NCI-H524 (cell line): Measurements from ENCODE around the gene LRRN3.

ENCODE experiments used
- DNase-seq, 2 experiments: peaks; one replicate each; lab custom pipeline; 2025; lab: John Stamatoyannopoulos, UW

Gene LRRN3

GRCh38 chr7:111107579-111107978, 16.7 kb downstream of the LRRN3 start:
- no peak for DNase-seq

DNA sequence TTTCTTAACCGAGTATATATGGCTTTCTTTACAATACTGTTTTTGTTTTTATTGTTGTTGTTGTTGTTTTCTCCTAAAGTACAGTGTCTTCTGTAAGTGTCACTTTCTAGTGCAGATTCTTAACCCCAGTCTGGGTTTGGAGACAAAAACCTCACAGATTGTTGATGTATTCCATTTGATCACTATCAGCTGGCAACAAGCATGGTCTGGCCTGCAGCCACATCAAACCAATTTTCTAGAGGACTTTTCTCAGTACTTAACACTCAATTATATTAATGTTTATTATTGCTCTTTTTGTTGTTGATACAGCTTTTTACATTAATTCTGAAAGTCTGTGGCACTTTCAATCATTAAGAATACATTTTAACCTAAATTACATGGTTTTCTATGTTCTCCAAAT, 17.1 kb downstream of the LRRN3 start:
- DNase-seq, result no peak

- no peak for DNase-seq
Measured at GRCh38 chr7:111108496-111108895, 17.6 kb downstream of the LRRN3 start.

- no peak for DNase-seq
Measured at GRCh38 chr7:111112439-111112838, 21.5 kb downstream of the LRRN3 start.

- no peak for DNase-seq
Measured at GRCh38 chr7:111113263-111114017, 22.5 kb downstream of the LRRN3 start.

DNA sequence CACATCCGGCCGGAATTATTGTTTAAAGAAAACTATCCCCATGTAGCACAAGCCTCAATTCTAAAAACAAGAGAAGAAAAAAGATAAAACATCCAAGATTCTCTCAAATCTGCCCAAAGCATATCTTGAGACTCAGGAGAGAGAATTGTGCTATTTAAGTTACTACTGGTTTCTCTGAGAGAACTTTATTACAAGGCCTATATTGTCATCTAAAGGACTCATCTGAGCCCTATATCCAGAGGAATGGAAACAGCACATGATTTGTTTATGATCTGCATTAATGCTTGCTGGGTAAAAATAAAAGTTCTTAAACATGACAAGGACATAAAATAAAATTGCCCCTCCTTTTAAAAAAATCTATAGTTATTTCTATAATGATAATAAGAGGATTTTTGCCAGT, 25.0 kb downstream of the LRRN3 start:
- no peak for DNase-seq

DNA sequence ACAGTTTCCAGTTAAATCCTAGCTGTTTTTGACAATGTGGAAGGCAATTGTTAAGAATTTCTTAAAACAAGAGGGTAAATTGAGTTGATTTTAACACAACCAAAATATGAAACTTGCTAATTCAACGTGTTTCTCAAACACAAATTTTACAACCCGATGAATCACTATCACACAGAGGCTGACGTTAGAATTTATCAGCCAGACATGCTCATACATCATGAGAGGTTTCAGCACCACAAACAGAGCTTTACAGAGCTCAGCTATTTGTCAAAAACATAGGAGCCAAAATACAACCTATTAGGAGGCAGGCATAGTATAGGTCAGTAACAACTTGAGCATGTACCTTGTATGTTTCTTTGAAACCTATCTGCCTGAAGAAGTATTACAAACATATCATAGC, 36.1 kb downstream of the LRRN3 start:
- no peak for DNase-seq

- DNase-seq, result no peak
Measured at GRCh38 chr7:111129435-111129834, 38.5 kb downstream of the LRRN3 start.

DNA sequence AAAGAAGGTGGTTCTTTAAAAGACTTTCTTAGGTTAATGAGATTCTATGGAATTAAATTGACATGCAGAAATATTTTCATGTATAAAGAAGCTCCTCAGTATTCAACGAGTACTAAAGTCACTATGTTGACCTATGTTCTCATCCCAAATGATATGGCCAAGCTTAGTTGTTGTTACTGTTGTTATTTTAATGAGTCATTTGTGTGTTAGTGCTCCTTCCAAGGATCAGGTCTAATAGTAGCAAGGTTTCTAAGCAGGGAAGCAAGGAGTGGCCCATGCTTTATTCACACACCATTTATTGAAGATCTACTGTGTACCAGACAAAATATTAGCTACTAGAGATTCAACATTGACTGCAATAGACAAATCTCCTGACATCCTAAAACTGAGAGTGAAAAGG, 41.9 kb downstream of the LRRN3 start:
- DNase-seq, result no peak

DNA sequence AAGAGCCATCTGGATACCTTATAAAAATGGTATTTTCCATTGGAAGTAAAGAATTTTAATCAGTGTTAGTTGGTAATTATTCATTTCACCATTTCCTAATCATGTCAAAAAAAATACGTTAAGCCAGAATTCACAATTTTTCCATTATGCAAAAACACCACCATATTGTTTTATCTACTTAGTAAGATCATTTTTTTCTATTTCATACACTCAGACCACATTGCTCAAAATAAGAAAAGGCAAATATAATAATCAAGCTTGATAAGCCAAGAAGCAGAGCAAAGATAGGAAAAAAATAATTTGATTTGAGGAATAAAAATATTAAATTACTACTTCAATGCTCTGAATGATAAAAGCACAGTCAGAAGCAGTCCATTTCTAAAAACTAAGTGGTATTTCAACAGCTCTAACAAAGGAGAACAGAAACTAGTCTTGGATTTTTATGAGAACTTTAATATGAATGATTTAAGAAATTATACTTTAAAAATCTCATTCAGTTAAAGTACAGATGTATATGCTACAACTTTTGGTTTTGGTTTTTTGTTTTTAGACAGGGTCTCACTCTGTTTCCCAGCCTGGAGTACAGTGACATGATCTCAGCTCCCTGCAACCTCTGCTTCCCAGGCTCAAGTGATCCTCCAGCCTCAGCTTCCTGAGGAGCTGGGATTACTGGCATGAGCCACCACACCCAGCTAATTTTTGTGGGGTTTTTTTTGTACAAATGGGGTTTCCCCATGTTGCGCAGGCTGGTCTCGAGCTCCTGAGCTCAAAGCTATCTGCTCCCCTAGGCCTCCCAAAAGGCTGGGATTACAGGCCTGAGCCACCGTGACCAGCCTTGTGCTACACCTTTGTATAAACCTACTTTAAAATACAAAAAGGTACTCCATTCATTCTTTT, 46.6 kb downstream of the LRRN3 start:
- DNase-seq, result no peak

- no peak for DNase-seq
Measured at GRCh38 chr7:111138193-111138569, 47.3 kb downstream of the LRRN3 start.

DNA sequence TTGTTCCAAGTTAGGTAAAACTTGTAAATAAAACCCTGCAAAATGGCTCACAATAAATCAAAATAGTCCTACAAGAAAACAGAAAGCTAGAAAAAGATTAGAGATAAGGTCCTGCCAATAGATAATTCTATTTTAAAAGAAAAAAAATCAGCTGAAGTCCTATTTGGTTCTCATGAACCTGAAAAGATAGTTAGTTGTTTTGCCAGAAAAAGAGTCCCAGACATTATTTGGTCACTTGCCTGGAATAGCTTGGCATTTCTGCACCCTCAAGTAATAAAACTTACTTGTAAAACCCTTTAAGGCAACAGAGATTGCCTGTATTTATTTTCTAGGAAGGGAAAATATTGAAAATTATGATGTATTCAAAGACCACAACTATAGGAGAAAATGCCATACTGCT, 47.7 kb downstream of the LRRN3 start:
- no peak for DNase-seq

DNA sequence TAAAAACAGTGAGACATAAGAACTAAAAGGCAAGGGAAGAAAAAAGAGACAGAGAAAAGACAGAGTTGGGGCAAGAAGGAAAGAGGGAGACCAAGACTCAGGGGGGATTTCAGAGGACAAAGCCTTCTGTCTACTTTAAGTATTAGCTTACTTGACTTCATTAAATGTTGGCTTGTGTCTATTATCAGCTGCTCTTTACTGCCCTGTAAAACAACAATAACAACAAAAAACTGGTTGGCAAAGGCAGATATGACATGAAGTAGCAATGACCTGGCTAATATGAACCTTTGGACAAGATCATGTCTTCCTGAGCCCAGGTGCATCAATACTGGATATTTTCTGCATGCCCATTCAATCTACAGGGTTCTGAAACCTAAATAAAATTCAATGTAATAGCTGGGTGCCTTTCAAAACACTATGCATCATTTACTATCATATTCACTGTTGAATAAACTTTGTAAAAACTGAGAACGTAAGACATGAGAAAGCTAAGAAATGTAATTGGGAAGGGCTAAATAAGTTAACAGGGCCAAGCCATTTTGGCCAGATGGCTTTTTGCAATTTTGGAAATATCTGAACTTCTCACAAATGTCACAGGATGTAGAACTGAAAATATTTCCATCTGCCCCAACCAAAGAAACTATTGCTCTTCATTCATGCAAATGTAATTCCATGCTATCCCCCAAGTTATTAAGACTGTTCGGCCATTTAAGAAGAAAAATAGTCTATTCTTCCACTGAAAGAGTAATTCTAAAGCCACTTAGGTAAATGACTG, 49.4 kb downstream of the LRRN3 start:
- no peak for DNase-seq

- no peak for DNase-seq
Measured at GRCh38 chr7:111145472-111145871, 54.5 kb downstream of the LRRN3 start.

GRCh38 chr7:111146136-111146535, 55.2 kb downstream of the LRRN3 start:
- DNase-seq, result no peak

GRCh38 chr7:111147708-111148533, 57.0 kb downstream of the LRRN3 start:
- no peak for DNase-seq

DNA sequence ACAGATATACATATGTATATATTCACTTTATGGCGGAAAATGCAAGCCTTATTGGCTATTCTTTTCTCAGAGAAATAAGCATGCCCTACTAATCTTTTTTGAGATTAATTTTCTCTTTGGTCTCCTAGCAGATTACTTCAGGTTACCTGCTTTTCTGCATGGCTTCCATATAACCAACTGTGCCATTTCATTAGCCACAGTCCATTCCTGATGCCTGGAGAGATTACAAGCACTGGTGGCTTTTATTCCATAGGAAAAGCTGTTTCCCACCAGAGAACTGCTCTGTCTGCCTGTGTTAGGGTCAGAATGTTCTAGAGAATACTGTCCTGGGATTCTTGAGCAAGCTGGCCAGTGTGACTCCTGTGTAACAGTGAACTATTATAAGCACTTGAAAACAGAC, 59.8 kb downstream of the LRRN3 start:
- DNase-seq, result no peak

DNA sequence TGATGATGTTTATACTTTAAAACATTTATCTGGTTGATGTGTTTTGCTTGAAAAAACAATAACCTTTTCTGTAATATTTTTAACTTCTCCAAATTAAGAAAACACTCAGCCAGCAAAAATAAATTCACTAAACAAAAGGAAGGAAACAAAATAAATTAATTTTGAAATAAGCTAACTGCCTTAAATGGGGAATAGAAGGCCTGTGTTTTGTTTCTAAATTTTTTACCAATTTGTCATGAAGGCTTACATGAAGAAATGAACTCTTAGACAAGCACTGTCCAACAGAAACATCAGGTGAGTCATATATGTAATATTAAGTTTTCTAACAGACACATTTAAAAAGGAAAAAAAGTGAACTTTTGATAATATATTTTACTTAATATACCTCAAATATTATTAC, 68.5 kb downstream of the LRRN3 start:
- DNase-seq, result no peak

- no peak for DNase-seq
Measured at GRCh38 chr7:111160297-111160696, 69.4 kb downstream of the LRRN3 start.

- no peak for DNase-seq
Measured at GRCh38 chr7:111162692-111163091, 71.8 kb downstream of the LRRN3 start.

DNA sequence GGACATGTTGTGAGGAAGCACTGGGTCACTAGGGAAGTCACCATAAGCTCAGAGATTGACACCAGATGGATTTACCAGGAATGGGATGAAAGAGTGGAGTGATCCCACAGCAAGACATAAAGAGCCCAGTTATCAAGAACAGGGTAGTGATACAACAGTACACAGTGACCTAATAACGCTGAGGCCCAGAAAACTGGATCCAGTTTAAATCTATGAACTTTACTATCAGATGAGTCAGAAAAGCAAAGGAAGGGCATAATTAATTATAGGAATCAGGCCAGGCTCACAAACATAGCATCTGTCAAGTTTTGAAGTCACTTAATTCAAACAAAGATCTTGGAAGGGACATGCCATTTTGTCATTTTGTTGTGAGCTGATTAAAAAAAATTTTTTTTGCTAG, 73.5 kb downstream of the LRRN3 start:
- no peak for DNase-seq

DNA sequence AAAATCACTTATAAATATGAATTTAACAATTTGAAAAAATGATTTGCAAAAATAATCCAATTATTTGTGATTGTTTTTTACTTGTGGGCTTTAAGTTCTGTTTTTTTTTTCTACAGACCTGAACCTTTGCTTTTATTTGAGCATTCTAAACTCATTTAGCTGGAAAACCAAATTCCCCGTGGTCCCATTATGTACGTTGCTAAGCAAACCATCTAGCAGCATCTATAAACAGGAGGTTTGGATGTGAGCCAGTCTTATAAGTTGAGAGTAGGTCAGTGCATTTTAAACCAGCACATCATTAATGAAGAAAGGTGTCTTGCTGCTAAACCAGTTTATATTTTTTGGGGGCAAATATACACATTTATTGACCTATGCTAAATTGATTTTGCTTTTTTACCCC, 77.3 kb downstream of the LRRN3 start:
- DNase-seq, result peak in 1 of 2 experiments; percentile 16
